Measurements from ENCODE around the gene PLCH1.

GRCh38 chr3:155664925-155665695 is 79.8 kb downstream of the PLCH1 start:
- no peak for TF ChIP-seq POLR2A (IDR thresholded peaks at IDR 0.05)
- no peak for TF ChIP-seq CTCF (IDR thresholded peaks at IDR 0.05)
